Right lobe of liver (tissue), 6 donors: Measurements from ENCODE around the gene RBM26. TPM values are rescaled to one million over a fixed set of nuclear protein-coding genes. Genes with fewer than 3 reads are reported as not detected.

Experiments
- ATAC-seq, 4 donors: fragments of 200-7000 bp; cut with Tn5 transposase; one replicate each; pipeline ENCODE4 v1.9.1; 2020; ENCODE audit warnings: mild to moderate bottlenecking in 4 of 4, moderate library complexity in 4 of 4
- DNase-seq, 3 donors: peaks; one replicate each; pipeline ENCODE4 v3.0.0-alpha.2; 2020
- H3K27ac ChIP-seq, 3 donors: fragments of 200-600 bp; one replicate each; pipeline ENCODE4 v1.8.0; 2022
- H3K27me3 ChIP-seq, 2 donors: fragments of 200-600 bp; one replicate each; pipeline ENCODE4 v1.8.0; 2022
- H3K36me3 ChIP-seq, 4 donors: fragments of 200-600 bp; sonication (generic) in 1 of 4; one replicate each; pipeline versions ENCODE4 v1.5.1 to v1.8.0; 2017 to 2022; ENCODE audit warnings: control low read depth in 1 of 4
- H3K4me1 ChIP-seq, 4 donors: fragments of 200-600 bp; sonication (generic) in 1 of 4; one replicate each; pipeline versions ENCODE4 v1.5.1 to v1.8.0; 2017 to 2022; ENCODE audit warnings: control low read depth in 1 of 4
- H3K4me3 ChIP-seq, 3 donors: fragments of 200-600 bp; one replicate each; pipeline ENCODE4 v1.8.0; 2022
- H3K9me3 ChIP-seq, 4 donors: fragments of 200-600 bp; sonication (generic) in 1 of 4; one replicate each; pipeline versions ENCODE4 v1.5.1 to v1.8.0; 2017 to 2022; ENCODE audit warnings: control low read depth in 1 of 4
- CTCF ChIP-seq, 4 donors: fragments of 200-600 bp in 3 of 4; fragments of 450-650 bp in 1 of 4; IDR thresholded peaks; one replicate each; pipeline versions ENCODE4 v1.5.1 to v1.8.0; 2016 to 2022; ENCODE audit warnings: antibody characterized with exemption in 4 of 4, mild to moderate bottlenecking in 2 of 4
- POLR2A ChIP-seq: fragments of 450-650 bp; IDR thresholded peaks from one replicate; pipeline ENCODE4 v1.6.1; 2017; ENCODE audit warnings: antibody characterized with exemption, mild to moderate bottlenecking
- WGBS: methylation state at CpG from one replicate; pipeline ENCODE4 v1.1.6; 2018; ENCODE audit warnings: low coverage, low lambda C conversion rate; ENCODE audit not compliant: insufficient coverage; ENCODE audit errors: missing lambda C conversion rate; 5-methylcytosine and 5-hydroxymethylcytosine counted together
- intact Hi-C, 2 donors: fragments of 100-400 bp; cut with DNase I; formaldehyde crosslinking; loops; one replicate each; pipeline versions ENCODE4 v1.11.2 to v1.14.1; 2022
- total RNA-seq, 6 experiments: library from RNA; depleted of rRNA in 2 of 6; stranded (reverse); fragments of >200 nt in 2 of 6; fragmentation: NEBNext Ultra II Directional in 3 of 6; extraction: Animal tissue kit (Norgen Biotek cat#: 25700) in 3 of 6; gene quantifications; one replicate each; pipeline versions ENCODE4 v1.1.0 to v1.2.4, GENCODE V29; 2016 to 2023
- donor health status: DM: no; HTN: yes; CAD: no.
- donor health status: DM: no; HTN: no; CAD: no.
- donor health status: DM: no; HTN: no; CAD: no.
- donor health status: DM: no; HTN: yes; CAD: no.
- donor health status: DM: no; HTN: yes; CAD: no.

RBM26 gene
- total RNA-seq, 6 experiments from 2014 or later = 12.9 to 16.7 (median 15.1) TPM

GRCh38 chr13:79376843-79377242 lies 29.2 kb downstream of the RBM26 start:
- H3K9me3 ChIP-seq = no peaks in the 10 kb centered on the region
- no peak overlapping the region for H3K4me3 ChIP-seq
- intact Hi-C loops = no loop called here
- no peaks in the 10 kb centered on the region for H3K27me3 ChIP-seq
- ATAC-seq (no peak), DNase-seq (no peak)
- H3K4me1 ChIP-seq = peaks cover 0 to 5% (median 0%) of the 10 kb centered on the region in 4 donors
- peaks cover 6 to 23% (median 17%) of the 10 kb centered on the region in 4 donors for H3K36me3 ChIP-seq
- TF ChIP-seq CTCF (IDR thresholded peaks at IDR 0.05) (no peak), POLR2A (no peak)
- whole genome bisulfite sequencing = 86% methylated on average over 3 of the region's 3 CpGs
- no peak overlapping the region for H3K27ac ChIP-seq

- ATAC-seq (no peak), DNase-seq (no peak)
- H3K27ac ChIP-seq = no peak overlapping the region
- 75% methylated on average over 6 of the region's 6 CpGs for WGBS
- TF ChIP-seq CTCF (IDR thresholded peaks at IDR 0.05) = no peak
- TF ChIP-seq POLR2A = no peak
- peaks cover 6 to 44% (median 26%) of the 10 kb centered on the region in 4 donors for H3K36me3 ChIP-seq
- no peak overlapping the region for H3K4me3 ChIP-seq
- no peaks in the 10 kb centered on the region for H3K9me3 ChIP-seq
- no peaks in the 10 kb centered on the region for H3K4me1 ChIP-seq
- H3K27me3 ChIP-seq = no peaks in the 10 kb centered on the region
- intact Hi-C loops = no loop called here
Measured at GRCh38 chr13:79374578-79374977, 31.5 kb downstream of the RBM26 start.

DNA sequence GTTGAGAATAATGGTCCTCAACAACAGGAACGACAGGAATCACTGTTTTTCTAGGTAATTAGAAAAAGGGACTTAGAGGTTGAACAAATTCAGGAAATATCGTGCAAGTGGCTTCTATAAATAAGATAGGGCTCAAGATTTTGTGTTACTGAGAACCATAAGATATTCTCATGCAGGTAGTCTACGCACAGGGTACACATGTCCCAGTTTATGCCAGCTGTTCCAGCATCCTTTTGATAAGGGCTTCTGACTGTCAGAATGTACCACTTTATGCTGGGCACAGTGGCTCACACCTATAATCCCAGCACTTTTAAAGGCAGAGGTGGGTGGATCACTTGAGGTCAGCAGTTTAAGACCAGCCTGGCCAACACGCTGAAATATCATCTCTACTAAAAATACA lies 32.1 kb downstream of the RBM26 start:
- intact Hi-C loops = no loop called here
- DNase-seq (no peak), ATAC-seq (no peak)
- Histone ChIP-seq H3K4me1 (no peaks in the 10 kb centered on the region), H3K36me3 (peaks cover 6 to 51% (median 26%) of the 10 kb centered on the region in 4 donors), H3K9me3 (no peaks in the 10 kb centered on the region), H3K27me3 (no peaks in the 10 kb centered on the region), H3K4me3 (no peak overlapping the region), H3K27ac (no peak overlapping the region)
- WGBS = 93% methylated on average over 4 of the region's 4 CpGs
- TF ChIP-seq POLR2A = no peak
- no peak for TF ChIP-seq CTCF (IDR thresholded peaks at IDR 0.05)

DNA sequence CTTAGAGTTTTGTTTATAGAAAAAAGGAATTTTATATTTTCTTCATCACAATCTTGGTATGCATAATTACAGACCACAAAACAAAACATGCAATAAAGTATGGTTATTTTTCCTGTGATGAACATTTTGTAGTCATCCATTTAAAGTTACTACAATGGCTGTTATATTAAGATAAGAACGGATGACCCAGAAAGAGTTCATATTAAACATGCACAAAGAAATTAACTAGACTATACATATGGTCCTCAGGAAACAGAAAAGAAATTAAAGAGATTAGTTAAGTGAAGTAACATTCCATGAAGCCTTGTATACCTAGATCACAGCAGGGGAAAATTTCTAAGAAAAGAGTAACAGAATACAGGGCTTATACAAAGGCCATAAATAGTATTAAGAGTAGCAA lies 36.8 kb downstream of the RBM26 start:
- intact Hi-C loops = no loop called here
- Histone ChIP-seq H3K9me3 (no peaks in the 10 kb centered on the region), H3K4me3 (no peak overlapping the region), H3K27ac (no peak overlapping the region), H3K4me1 (no peaks in the 10 kb centered on the region), H3K36me3 (peaks cover 0 to 65% (median 27%) of the 10 kb centered on the region in 4 donors), H3K27me3 (no peaks in the 10 kb centered on the region)
- no peak for DNase-seq
- TF ChIP-seq POLR2A (no peak), CTCF (IDR thresholded peaks at IDR 0.05) (no peak)
- no peak for ATAC-seq
- 68% methylated on average over 1 of the region's 1 CpG for WGBS

DNA sequence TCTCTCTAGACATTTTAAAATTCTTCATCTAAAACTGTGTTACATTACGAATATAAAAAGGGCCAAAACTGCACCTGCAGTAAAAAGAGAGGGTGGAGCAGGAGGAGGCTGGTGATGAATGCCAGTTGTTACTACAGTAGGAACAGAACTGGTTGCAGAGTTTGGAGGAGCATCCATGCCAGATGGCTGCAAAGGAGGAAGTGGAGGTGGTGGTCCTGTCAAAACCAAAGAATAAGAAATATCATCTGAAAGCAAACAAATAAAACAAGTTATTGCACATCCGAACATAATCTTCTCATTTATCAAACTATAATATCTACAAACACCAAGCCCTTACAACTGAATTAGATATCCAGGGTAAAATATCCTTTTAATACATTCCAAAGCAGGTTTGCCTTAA lies 40.1 kb downstream of the RBM26 start:
- no peak for DNase-seq
- Histone ChIP-seq H3K36me3 (peaks cover 0 to 70% (median 18%) of the 10 kb centered on the region in 4 donors), H3K9me3 (no peaks in the 10 kb centered on the region), H3K27ac (no peak overlapping the region), H3K27me3 (no peaks in the 10 kb centered on the region), H3K4me3 (no peak overlapping the region), H3K4me1 (no peaks in the 10 kb centered on the region)
- TF ChIP-seq POLR2A = no peak
- TF ChIP-seq CTCF (IDR thresholded peaks at IDR 0.05) = no peak
- ATAC-seq = no peak
- WGBS = 100% methylated on average over 2 of the region's 2 CpGs
- intact Hi-C loops = no loop called here
